ENCODE results near the gene TELO2. TPM values are rescaled to one million over a fixed set of nuclear protein-coding genes. Genes with fewer than 3 reads are reported as not detected.

Gene TELO2
- total RNA-seq, 4 donors from 2014 or later, result 4.9 to 59.1 (median 39.0) TPM

- no peaks in the 10 kb centered on the region for H3K9me3 ChIP-seq
- TF ChIP-seq POLR2A (IDR thresholded peaks at IDR 0.05), result no peak
- TF ChIP-seq CTCF (IDR thresholded peaks at IDR 0.05), result no peak
- peaks cover 0 to 6% of the 10 kb centered on the region in 2 donors for H3K4me1 ChIP-seq
- H3K36me3 ChIP-seq, result no peaks in the 10 kb centered on the region
- no peak for DNase-seq
- H3K27ac ChIP-seq, result no peak overlapping the region
- intact Hi-C loops (cut with DNase I; ENCODE audit: low total_unique reads), result no loop called here
- no peaks in the 10 kb centered on the region for H3K27me3 ChIP-seq
- H3K4me3 ChIP-seq, result no peak overlapping the region
These were observed 3.3 kb downstream of the TELO2 start for GRCh38 chr16:1496464-1496863.

- H3K36me3 ChIP-seq, result no peaks in the 10 kb centered on the region
These were observed 3.9 kb downstream of the TELO2 start for GRCh38 chr16:1497014-1497598.

GRCh38 chr16:1498899-1499676 is 5.9 kb downstream of the TELO2 start:
- Histone ChIP-seq H3K27me3 (no peaks in the 10 kb centered on the region), H3K4me3 (no peak overlapping the region), H3K4me1 (peaks cover 0 to 2% of the 10 kb centered on the region in 2 donors), H3K36me3 (no peaks in the 10 kb centered on the region), H3K27ac (no peak overlapping the region), H3K9me3 (no peaks in the 10 kb centered on the region)
- no peak for DNase-seq
- intact Hi-C loops (cut with DNase I; ENCODE audit: low total_unique reads), result no loop called here
- no peak for TF ChIP-seq POLR2A (IDR thresholded peaks at IDR 0.05)

More at GRCh38 chr16:1497014-1497598, 3.9 kb downstream of the TELO2 start:
- Histone ChIP-seq H3K27ac (no peak overlapping the region), H3K4me3 (no peak overlapping the region), H3K9me3 (no peaks in the 10 kb centered on the region), H3K4me1 (peaks cover 0 to 6% of the 10 kb centered on the region in 2 donors), H3K27me3 (no peaks in the 10 kb centered on the region)
- intact Hi-C loops (cut with DNase I; ENCODE audit: low total_unique reads), result no loop called here
- DNase-seq, result no peak
- TF ChIP-seq CTCF (IDR thresholded peaks at IDR 0.05), result no peak
- TF ChIP-seq POLR2A (IDR thresholded peaks at IDR 0.05), result no peak

- intact Hi-C loops (cut with DNase I; ENCODE audit: low total_unique reads), result no loop called here
These were observed 6.8 kb downstream of the TELO2 start for GRCh38 chr16:1499756-1500464.

More at GRCh38 chr16:1499756-1500464, 6.8 kb downstream of the TELO2 start:
- H3K27me3 ChIP-seq, result no peaks in the 10 kb centered on the region
- no peak for DNase-seq
- H3K9me3 ChIP-seq, result no peaks in the 10 kb centered on the region
- no peaks in the 10 kb centered on the region for H3K36me3 ChIP-seq
- TF ChIP-seq POLR2A (IDR thresholded peaks at IDR 0.05) (no peak), CTCF (IDR thresholded peaks at IDR 0.05) (no peak)
- H3K4me3 ChIP-seq, result no peak overlapping the region
- no peaks in the 10 kb centered on the region for H3K4me1 ChIP-seq
- H3K27ac ChIP-seq, result no peak overlapping the region

Data from uterus (tissue), 4 donors.